LNCaP clone FGC (cell line): ENCODE measurements around the gene NUMBL.
A peak's percentile ranks its signal among the peaks of the same experiment; 100 is the strongest.

Source experiments
- DNase-seq: peaks from one replicate; pipeline ENCODE4 v3.0.0-alpha.2; 2011; ENCODE audit warnings: low read depth
- H3K4me3 ChIP-seq: 2 replicates; pipeline ENCODE4 v1.5.1; 2011; ENCODE audit warnings: mild to moderate bottlenecking, low read depth, low read length, control low read depth
- CTCF ChIP-seq: IDR thresholded peaks from 2 replicates; pipeline ENCODE4 v1.5.1; 2012; ENCODE audit warnings: mild to moderate bottlenecking; ENCODE audit not compliant: control insufficient read depth, insufficient read depth; ENCODE audit errors: extremely low read depth

Gene NUMBL

GRCh38 chr19:40714441-40715299 lies 24.2 kb upstream of the NUMBL start:
- DNase-seq = peak; percentile 46

GRCh38 chr19:40713939-40714338 lies 23.5 kb upstream of the NUMBL start:
- no peak overlapping the region for H3K4me3 ChIP-seq
- no peak for TF ChIP-seq CTCF
- no peak for DNase-seq

More at GRCh38 chr19:40714441-40715299, 24.2 kb upstream of the NUMBL start:
- H3K4me3 ChIP-seq = peak overlapping the region; percentile 92
- no peak for TF ChIP-seq CTCF

GRCh38 chr19:40709817-40710216 lies 19.4 kb upstream of the NUMBL start:
- no peak overlapping the region for H3K4me3 ChIP-seq
- DNase-seq = no peak
- no peak for TF ChIP-seq CTCF

- TF ChIP-seq CTCF = no peak
- no peak for DNase-seq
- no peak overlapping the region for H3K4me3 ChIP-seq
These were observed 17.2 kb upstream of the NUMBL start for GRCh38 chr19:40707615-40708014.

- H3K4me3 ChIP-seq = no peak overlapping the region
These were observed 15.6 kb upstream of the NUMBL start for GRCh38 chr19:40705950-40706619.

GRCh38 chr19:40705362-40705651 lies 14.9 kb upstream of the NUMBL start:
- no peak for DNase-seq
- H3K4me3 ChIP-seq = no peak overlapping the region
- TF ChIP-seq CTCF = no peak

More at GRCh38 chr19:40705950-40706619, 15.6 kb upstream of the NUMBL start:
- no peak for DNase-seq
- TF ChIP-seq CTCF = no peak
